PFSK-1 (cell line): ENCODE measurements around the gene TMEM140.

Experiments
- FOXP2 ChIP-seq: optimal IDR thresholded peaks from 2 replicates; pipeline ENCODE3; 2011; ENCODE audit warnings: borderline replicate concordance, control low read depth, inconsistent platforms; ENCODE audit not compliant: insufficient read depth; ENCODE audit errors: extremely low read length, extremely low read depth
- POLR2AphosphoS5 ChIP-seq: IDR thresholded peaks from 2 replicates; pipeline ENCODE4 v1.6.1; 2012; ENCODE audit warnings: low read depth, mild to moderate bottlenecking, control low read depth, low read length, moderate library complexity
- REST ChIP-seq, 2 experiments: IDR thresholded peaks; 2 replicates each; pipeline versions ENCODE4 v1.6.1 to v1.8.0; 2011 to 2012; ENCODE audit warnings: low read depth in 2 of 2, low read length in 2 of 2, control low read depth in 1 of 2, inconsistent platforms in 1 of 2, mild to moderate bottlenecking in 1 of 2, moderate library complexity in 1 of 2; ENCODE audit not compliant: insufficient read depth in 1 of 2
- SIN3A ChIP-seq: IDR thresholded peaks from 2 replicates; pipeline ENCODE4 v1.6.1; 2012; ENCODE audit warnings: mild to moderate bottlenecking, low read length, moderate library complexity, borderline replicate concordance; ENCODE audit not compliant: insufficient read depth
- TAF1 ChIP-seq: IDR thresholded peaks from 2 replicates; pipeline ENCODE4 v1.6.1; 2012; ENCODE audit warnings: low read length, control low read depth, borderline replicate concordance; ENCODE audit not compliant: insufficient read depth

The TMEM140 gene

GRCh38 chr7:135204341-135204749 is 56.5 kb downstream of the TMEM140 start:
- TF ChIP-seq POLR2AphosphoS5 (no peak), TAF1 (no peak), SIN3A (no peak), FOXP2 (no peak), REST (IDR thresholded peaks at IDR 0.05; ENCODE audit: insufficient read depth in 1 of 2, low read depth in 2 of 2, low read length in 2 of 2) (no peak)

GRCh38 chr7:135204876-135205275 is 57.0 kb downstream of the TMEM140 start:
- TF ChIP-seq FOXP2, result no peak
- TF ChIP-seq REST (IDR thresholded peaks at IDR 0.05; ENCODE audit: insufficient read depth in 1 of 2, low read depth in 2 of 2, low read length in 2 of 2), result no peak
- no peak for TF ChIP-seq SIN3A
- TF ChIP-seq TAF1, result no peak
- no peak for TF ChIP-seq POLR2AphosphoS5

- no peak for TF ChIP-seq TAF1
- no peak for TF ChIP-seq SIN3A
- TF ChIP-seq REST (IDR thresholded peaks at IDR 0.05; ENCODE audit: insufficient read depth in 1 of 2, low read depth in 2 of 2, low read length in 2 of 2), result no peak
- no peak for TF ChIP-seq POLR2AphosphoS5
- no peak for TF ChIP-seq FOXP2
Measured at GRCh38 chr7:135205850-135206249, 58.0 kb downstream of the TMEM140 start.

GRCh38 chr7:135206941-135207391 is 59.1 kb downstream of the TMEM140 start:
- TF ChIP-seq TAF1, result no peak
- TF ChIP-seq REST (IDR thresholded peaks at IDR 0.05; ENCODE audit: insufficient read depth in 1 of 2, low read depth in 2 of 2, low read length in 2 of 2), result no peak

- TF ChIP-seq POLR2AphosphoS5 (no peak), REST (IDR thresholded peaks at IDR 0.05; ENCODE audit: insufficient read depth in 1 of 2, low read depth in 2 of 2, low read length in 2 of 2) (no peak), SIN3A (no peak), TAF1 (no peak), FOXP2 (no peak)
Measured at GRCh38 chr7:135207406-135208101, 59.7 kb downstream of the TMEM140 start.
